Coronary artery (tissue), 2 donors: ENCODE data around the gene ACAA1.

ENCODE experiments used
- DNase-seq: peaks from one replicate; pipeline ENCODE4 v3.0.0-alpha.2; 2017; ENCODE audit warnings: low spot score
- H3K27ac ChIP-seq, 2 donors: fragments of 200-600 bp; sonication (generic); one replicate each; pipeline ENCODE4 v1.5.1; 2016 to 2019
- H3K4me3 ChIP-seq: fragments of 200-600 bp; sonication (generic); 2 replicates; pipeline ENCODE4 v1.5.1; 2016; ENCODE audit warnings: mild to moderate bottlenecking, moderate library complexity
- TF ChIP-seq, protein P1 (sequence below): fragments of 200-600 bp; sonication (generic); IDR thresholded peaks from one replicate; pipeline ENCODE4 v1.5.1; 2019; ENCODE audit warnings: antibody characterized with exemption

Gene ACAA1

DNA sequence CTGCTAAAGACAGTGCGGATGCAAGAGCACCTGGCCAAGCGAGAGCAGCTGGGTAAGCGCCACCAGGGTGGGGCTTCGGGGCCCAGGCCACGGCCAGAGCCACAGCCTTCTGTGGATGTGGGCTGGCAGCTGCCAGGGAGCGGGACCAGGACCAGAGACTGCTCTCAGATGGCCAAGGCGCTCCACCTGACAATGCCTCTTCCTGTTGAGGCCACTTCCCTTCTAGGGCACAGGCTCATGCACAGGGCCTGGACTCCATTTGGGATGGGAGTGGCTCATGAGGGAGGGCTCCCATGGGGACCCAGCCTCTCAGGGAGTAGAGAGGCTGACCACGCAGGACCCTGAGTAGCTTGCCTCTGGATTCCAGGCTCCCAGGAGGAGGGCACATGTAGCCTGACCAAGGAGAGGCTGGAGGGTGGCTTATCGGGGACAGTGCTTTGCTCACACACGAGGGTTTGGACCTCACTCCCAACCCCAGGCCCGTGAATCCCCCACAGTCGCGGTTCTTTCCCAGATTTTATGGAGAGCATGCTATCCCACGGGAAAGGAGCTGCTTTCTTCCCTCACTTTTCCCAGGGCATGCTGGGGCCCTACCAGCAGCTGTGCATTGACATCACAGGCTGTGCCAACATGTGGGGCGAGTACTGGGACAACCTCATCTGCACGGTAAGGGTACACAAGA is 25.1 kb downstream of the ACAA1 start:
- Histone ChIP-seq H3K27ac (no peak overlapping the region), H3K4me3 (no peak overlapping the region)
- TF ChIP-seq, protein P1, sequence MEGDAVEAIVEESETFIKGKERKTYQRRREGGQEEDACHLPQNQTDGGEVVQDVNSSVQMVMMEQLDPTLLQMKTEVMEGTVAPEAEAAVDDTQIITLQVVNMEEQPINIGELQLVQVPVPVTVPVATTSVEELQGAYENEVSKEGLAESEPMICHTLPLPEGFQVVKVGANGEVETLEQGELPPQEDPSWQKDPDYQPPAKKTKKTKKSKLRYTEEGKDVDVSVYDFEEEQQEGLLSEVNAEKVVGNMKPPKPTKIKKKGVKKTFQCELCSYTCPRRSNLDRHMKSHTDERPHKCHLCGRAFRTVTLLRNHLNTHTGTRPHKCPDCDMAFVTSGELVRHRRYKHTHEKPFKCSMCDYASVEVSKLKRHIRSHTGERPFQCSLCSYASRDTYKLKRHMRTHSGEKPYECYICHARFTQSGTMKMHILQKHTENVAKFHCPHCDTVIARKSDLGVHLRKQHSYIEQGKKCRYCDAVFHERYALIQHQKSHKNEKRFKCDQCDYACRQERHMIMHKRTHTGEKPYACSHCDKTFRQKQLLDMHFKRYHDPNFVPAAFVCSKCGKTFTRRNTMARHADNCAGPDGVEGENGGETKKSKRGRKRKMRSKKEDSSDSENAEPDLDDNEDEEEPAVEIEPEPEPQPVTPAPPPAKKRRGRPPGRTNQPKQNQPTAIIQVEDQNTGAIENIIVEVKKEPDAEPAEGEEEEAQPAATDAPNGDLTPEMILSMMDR = no peak
- DNase-seq = peak; percentile 36

DNA sequence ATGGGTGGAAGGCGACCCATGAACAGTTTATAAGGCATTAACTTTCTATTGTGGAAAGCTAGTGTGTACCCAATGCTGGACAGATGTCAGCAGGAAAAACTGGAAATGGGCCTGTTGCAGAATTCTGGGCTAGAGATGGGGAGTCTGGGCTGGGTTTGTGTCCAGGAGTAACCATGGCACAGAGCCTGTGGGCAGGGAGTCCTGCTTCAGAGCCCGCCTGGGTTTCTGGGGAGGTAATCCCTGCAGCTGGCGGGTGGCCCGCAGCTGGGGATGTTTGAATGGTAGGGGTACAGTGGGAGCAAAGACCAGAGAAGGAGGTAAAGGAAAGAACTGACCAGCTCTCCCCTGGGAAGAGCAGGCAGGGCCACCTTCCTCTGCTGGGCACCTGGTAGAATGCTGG is 25.7 kb downstream of the ACAA1 start:
- H3K27ac ChIP-seq = no peak overlapping the region
- peak; percentile 46 for DNase-seq
- TF ChIP-seq, protein P1 = no peak
- no peak overlapping the region for H3K4me3 ChIP-seq

DNA sequence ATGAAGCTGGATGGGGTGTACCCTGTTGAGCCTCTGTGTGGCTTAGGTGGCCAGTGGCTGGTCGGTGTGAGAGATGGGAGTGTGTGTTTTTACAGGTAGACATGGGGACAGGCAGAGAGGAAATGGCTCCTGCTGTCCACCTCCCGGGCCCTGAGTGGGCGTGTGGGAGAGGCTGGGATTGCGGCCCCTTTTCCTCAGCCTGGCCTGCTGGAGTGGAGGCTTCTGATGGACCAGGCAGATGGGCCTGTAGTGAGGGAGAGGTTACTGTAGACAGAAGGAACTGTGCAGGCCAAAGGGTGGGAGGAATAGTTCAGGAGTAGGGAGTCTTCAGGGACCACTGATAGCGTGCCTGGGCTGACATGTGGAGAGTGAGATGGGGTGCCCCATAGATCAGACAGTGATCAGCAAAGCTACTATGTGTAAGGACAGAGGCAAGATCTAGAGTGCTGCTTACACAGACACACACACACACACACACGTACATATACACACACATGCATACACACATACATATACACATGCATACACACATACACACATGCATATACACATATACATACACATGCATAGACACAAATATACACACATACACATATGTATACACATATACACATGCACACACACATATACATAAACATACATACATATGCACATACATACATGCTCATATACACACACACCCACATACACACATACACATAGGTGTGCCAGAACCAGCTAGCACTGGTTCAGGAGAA is 26.4 kb downstream of the ACAA1 start:
- TF ChIP-seq, protein P1 = no peak
- no peak overlapping the region for H3K27ac ChIP-seq
- H3K4me3 ChIP-seq = no peak overlapping the region
- DNase-seq = peak; percentile 62

DNA sequence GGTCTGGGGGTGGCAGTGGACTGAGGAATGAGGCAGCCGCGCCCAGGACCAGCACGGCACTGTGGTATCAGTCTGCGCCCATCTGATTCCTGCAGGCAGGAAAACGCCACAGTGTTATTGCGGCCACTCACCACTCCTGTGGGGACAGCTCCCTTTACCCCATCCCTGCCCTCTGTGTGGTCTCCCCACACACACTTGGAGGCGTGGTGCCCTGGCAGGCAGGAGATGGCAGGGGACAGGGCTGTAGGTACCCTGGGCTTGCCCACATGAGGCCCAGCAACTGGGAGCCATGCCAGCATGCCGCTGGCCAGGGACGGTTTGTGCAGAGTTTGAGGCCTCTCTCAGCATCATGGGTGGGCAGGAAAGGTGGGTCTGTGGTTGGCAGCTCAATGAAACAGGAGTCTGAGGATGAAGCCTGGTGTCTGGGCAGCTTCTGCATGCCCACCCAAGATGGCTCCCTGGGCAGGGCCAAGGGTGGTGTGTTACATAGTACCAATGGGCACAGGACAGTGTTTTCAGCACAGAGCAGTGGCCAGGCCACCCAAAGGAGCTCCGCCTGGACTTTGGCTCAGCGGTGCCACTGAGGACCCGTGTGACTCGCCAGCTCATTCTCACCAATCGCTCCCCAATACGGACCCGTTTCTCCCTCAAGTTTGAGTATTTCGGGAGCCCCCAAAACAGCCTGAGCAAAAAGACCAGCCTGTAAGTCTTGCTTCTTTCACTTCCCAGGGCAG is 27.2 kb downstream of the ACAA1 start:
- no peak overlapping the region for H3K27ac ChIP-seq
- DNase-seq = peak; percentile 66
- H3K4me3 ChIP-seq = no peak overlapping the region
- TF ChIP-seq, protein P1 = no peak

DNA sequence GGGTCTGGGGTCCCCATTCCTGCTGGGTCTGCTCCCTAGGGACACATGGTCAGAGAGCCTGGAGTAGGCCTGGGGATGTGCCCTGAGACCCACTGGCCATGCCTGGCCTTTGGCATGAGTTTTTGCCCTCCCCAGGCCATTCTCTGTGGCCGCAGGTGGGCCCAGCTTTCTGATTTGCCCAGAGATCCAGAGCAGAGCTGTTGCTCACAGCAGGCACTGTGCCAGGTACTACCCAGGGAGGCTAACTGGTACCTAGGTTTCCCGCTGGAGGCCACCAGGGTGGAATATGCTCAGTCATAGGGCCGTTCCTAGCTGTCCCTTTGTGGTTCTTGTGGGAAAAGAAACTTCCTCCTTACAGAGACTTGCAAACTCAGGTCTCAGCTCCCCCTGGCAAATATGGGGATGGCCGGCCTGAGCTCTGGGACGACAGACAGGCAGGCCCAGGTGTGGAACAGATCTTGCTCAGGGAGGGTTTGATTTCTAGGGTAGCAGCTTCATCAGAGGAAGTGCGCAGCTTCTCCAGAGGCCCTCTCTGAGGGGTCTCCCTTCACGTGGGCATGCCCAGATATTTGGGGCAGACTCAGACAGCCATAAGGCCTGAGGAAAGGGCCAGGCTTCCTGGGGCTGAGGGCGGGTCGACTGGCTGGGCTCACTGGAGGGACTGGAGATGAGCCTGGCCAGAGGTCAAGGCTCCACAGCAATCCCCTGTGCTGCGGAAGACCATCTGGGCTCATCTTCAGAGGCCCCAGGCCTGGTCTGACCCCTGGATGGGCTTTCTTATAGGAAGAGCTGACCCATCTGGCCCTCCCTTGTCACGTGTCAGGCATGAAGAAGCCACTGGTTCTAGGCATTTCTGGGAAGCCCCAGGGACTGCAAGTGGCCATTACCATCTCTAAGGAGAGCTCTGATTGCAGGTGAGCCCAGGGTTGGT is 28.0 kb downstream of the ACAA1 start:
- TF ChIP-seq, protein P1 = no peak
- H3K4me3 ChIP-seq = no peak overlapping the region
- no peak overlapping the region for H3K27ac ChIP-seq
- peak; percentile 29 for DNase-seq

DNA sequence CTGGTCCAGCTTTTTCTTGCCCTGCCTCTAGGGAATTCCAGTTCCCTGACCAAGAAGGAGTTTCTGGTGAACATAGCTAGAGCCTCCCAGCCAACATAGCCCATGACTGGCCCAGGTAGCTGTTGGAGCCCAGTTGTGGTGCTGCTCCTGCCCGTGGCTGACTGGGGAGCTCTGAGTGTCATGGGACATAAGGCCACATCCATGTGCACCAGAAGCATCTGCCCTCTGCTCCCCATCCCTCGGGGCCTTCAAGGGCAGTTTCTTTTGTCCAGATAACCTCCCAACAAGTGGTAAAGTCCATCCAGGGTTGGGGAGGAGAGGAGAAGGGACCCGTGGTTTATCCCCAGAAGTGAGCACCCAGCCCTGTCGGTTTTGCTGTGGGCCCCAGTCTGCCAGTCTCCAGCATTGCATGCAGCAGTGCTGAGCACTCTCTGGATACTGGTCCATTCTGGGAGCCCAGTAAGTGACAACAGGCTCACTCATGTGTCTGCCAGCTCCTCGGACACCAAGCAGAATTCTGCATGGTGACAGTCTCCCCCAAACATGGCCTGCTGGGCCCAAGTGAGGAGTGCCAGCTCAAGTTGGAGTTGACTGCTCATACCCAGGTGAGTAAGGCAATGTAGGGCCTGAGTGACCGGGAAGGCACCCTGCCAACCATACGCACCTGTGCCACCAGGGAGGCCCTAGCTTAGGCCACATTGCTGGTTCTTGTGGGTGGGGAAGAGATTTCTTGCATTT is 28.8 kb downstream of the ACAA1 start:
- no peak overlapping the region for H3K27ac ChIP-seq
- DNase-seq = peak; percentile 68
- TF ChIP-seq, protein P1 = no peak
- H3K4me3 ChIP-seq = no peak overlapping the region
